SH-SY5Y (cell line): ENCODE results near the gene CLCC1.

Source experiments
- GATA2 ChIP-seq: IDR thresholded peaks from 2 replicates; pipeline ENCODE4 v1.6.1; 2011; ENCODE audit warnings: mild to moderate bottlenecking, low read depth, low read length
- GATA3 ChIP-seq: IDR thresholded peaks from 2 replicates; pipeline ENCODE4 v1.6.1; 2011; ENCODE audit warnings: low read depth, mild to moderate bottlenecking, low read length, moderate library complexity

DNA sequence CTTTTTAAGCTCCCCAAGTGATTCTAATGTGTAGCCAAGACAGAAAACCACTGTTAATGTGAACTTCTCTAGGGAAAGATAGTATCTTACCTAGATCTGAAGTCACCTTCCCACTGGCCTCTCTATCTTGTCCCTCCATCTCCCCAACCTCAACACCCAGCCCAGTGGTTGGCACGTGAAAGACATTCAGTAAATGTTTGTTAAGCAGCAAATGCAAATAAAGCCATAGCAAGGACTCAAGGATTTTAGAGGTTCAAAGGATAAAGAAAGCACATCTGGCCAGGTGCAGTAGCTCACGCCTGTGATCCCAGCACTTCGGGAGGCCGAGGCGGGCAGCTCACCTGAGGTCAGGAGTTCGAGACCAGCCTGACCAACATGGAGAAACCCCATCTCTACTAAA lies 9.8 kb downstream of the CLCC1 start:
- 0 out of 2 replicates have a peak, but pooled peaks have one; percentile 7 for TF ChIP-seq GATA2
- TF ChIP-seq GATA3 = no peak
